Panc1 (cell line): ENCODE measurements around the gene PRKCB. TPM values are rescaled to one million over a fixed set of nuclear protein-coding genes. Genes with fewer than 3 reads are reported as not detected.

Source experiments
- ATAC-seq: fragments of 200-7000 bp; cut with Tn5 transposase; 2 replicates; pipeline ENCODE4 v1.9.1; 2020; ENCODE audit warnings: mild to moderate bottlenecking, moderate library complexity
- BruUV-seq: library from RNA; stranded (reverse); fragments of 400-500 nt; replicated peaks from 2 replicates; lab custom pipeline; 2021; lab: Mats Ljungman, UMichigan
- CTCF ChIA-PET: fragments of 300-600 bp; sonication (Branson Sonifier 250); formaldehyde crosslinking; loops from one replicate; lab custom pipeline; 2022; ENCODE audit warnings: antibody characterized with exemption; lab: Charles Lee
- POLR2A ChIA-PET: fragments of 300-600 bp; sonication (Branson Sonifier 250); formaldehyde crosslinking; loops from one replicate; lab custom pipeline; 2022; ENCODE audit warnings: antibody characterized with exemption; lab: Charles Lee
- DNase-seq: peaks from one replicate; pipeline ENCODE4 v3.0.0-alpha.2; 2010; ENCODE audit warnings: low read depth, low spot score
- H3K27ac ChIP-seq: 2 replicates; pipeline ENCODE4 v1.5.1; 2011; ENCODE audit warnings: mild to moderate bottlenecking, low read length, inconsistent platforms
- H3K27me3 ChIP-seq: fragments of 200-500 bp; sonication (Bioruptor generic); 2 replicates; pipeline ENCODE4 v1.6.0; 2014; ENCODE audit warnings: low read length, inconsistent platforms; ENCODE audit not compliant: control insufficient read depth, insufficient read depth
- H3K36me3 ChIP-seq: fragments of 200-500 bp; sonication (Bioruptor generic); 2 replicates; pipeline ENCODE4 v1.5.1; 2014; ENCODE audit warnings: inconsistent platforms, mild to moderate bottlenecking, low read length, moderate library complexity; ENCODE audit not compliant: control insufficient read depth, insufficient read depth
- H3K4me1 ChIP-seq: 2 replicates; pipeline ENCODE4 v1.5.1; 2011; ENCODE audit warnings: inconsistent platforms, mild to moderate bottlenecking, low read length, moderate library complexity; ENCODE audit not compliant: control insufficient read depth, insufficient read depth
- H3K4me3 ChIP-seq, 2 experiments: 2 replicates each; pipeline ENCODE4 v1.5.1; 2011 to 2012; ENCODE audit warnings: low read depth in 2 of 2, low read length in 2 of 2, mild to moderate bottlenecking in 2 of 2, inconsistent platforms in 1 of 2, moderate library complexity in 1 of 2
- H3K9me3 ChIP-seq: fragments of 200-500 bp; sonication (Bioruptor generic); 2 replicates; pipeline ENCODE4 v1.5.1; 2014; ENCODE audit warnings: low read depth, mild to moderate bottlenecking, inconsistent platforms, low read length, moderate library complexity; ENCODE audit not compliant: control insufficient read depth, insufficient read depth
- POLR2AphosphoS5 ChIP-seq: IDR thresholded peaks from 2 replicates; pipeline ENCODE4 v1.6.1; 2012; ENCODE audit warnings: mild to moderate bottlenecking, low read depth, low read length, moderate library complexity
- REST ChIP-seq, 2 experiments: IDR thresholded peaks; 2 replicates each; pipeline ENCODE4 v1.6.1; 2011 to 2012; ENCODE audit warnings: low read depth in 2 of 2, control low read depth in 1 of 2, low read length in 1 of 2, mild to moderate bottlenecking in 1 of 2, moderate library complexity in 1 of 2; ENCODE audit not compliant: insufficient read depth in 1 of 2
- SIN3A ChIP-seq: IDR thresholded peaks from 2 replicates; pipeline ENCODE4 v1.6.1; 2012; ENCODE audit warnings: low read depth, mild to moderate bottlenecking, low read length, moderate library complexity, borderline replicate concordance; ENCODE audit not compliant: insufficient read depth
- TCF7L2 ChIP-seq: IDR thresholded peaks from 2 replicates; pipeline ENCODE4 v1.6.1; 2011; ENCODE audit warnings: mild to moderate bottlenecking, low read depth, low read length, inconsistent platforms
- in situ Hi-C: cut with HindIII; loops from 2 replicates; pipeline ENCODE4 v1.10.0; 2016; ENCODE audit warnings: low sequenced_read_pairs, low pct_unique_long_range_greater_than_20kb
- intact Hi-C: fragments of 100-400 bp; cut with micrococcal nuclease; formaldehyde crosslinking; loops from one replicate; pipeline ENCODE4 v1.10.0; 2022; ENCODE audit not compliant: unreplicated experiment
- total RNA-seq: library from RNA; stranded (reverse); gene quantifications from one replicate; pipeline ENCODE4 v1.2.1, GENCODE V29; 2021; ENCODE audit not compliant: unreplicated experiment
- TF ChIP-seq, protein P1 (sequence below): fragments of 450-650 bp; IDR thresholded peaks from 2 replicates; pipeline ENCODE4 v1.5.1; 2017; ENCODE audit warnings: mild to moderate bottlenecking

The PRKCB gene
- total RNA-seq, 1 experiment from 2014 or later, result 0.41 TPM

DNA sequence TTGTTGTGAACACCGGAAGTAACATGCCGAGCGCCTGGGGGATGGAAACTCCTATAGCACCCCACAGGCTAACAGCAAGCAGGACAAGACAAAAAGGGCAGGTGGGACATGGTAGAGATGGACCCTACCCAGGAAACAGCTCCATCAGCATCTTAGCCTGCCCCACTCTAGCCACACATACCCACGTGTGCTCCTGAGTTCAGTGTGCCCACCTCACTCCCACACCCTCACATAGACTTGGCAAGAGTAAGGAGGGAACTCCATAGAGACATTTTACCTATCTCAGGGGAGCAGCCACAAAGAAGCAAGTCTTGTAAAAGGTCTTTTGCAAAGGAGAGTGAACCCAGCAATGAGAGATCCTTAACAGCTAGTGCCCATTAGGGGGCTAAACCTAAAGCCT, 382.5 kb downstream of the PRKCB start:
- in situ Hi-C loops, result no loop called here
- TF ChIP-seq, protein P1, sequence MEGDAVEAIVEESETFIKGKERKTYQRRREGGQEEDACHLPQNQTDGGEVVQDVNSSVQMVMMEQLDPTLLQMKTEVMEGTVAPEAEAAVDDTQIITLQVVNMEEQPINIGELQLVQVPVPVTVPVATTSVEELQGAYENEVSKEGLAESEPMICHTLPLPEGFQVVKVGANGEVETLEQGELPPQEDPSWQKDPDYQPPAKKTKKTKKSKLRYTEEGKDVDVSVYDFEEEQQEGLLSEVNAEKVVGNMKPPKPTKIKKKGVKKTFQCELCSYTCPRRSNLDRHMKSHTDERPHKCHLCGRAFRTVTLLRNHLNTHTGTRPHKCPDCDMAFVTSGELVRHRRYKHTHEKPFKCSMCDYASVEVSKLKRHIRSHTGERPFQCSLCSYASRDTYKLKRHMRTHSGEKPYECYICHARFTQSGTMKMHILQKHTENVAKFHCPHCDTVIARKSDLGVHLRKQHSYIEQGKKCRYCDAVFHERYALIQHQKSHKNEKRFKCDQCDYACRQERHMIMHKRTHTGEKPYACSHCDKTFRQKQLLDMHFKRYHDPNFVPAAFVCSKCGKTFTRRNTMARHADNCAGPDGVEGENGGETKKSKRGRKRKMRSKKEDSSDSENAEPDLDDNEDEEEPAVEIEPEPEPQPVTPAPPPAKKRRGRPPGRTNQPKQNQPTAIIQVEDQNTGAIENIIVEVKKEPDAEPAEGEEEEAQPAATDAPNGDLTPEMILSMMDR, result no peak
- TF ChIP-seq TCF7L2 (no peak), POLR2AphosphoS5 (no peak), REST (IDR thresholded peaks at IDR 0.05; ENCODE audit: insufficient read depth in 1 of 2, low read depth in 2 of 2, low read length in 1 of 2) (no peak), SIN3A (no peak)
- CTCF ChIA-PET, result no interaction called here

GRCh38 chr16:24221219-24221618, 385.4 kb downstream of the PRKCB start:
- ATAC-seq (no peak), DNase-seq (no peak)
- CTCF ChIA-PET, result no interaction called here
- H3K36me3 ChIP-seq, result no peaks in the 10 kb centered on the region
- in situ Hi-C loops, result no loop called here
- intact Hi-C loops, result no loop called here
- BruUV-seq, result no TSS peak
- TF ChIP-seq SIN3A, result no peak
- TF ChIP-seq POLR2AphosphoS5, result no peak
- TF ChIP-seq, protein P1, result no peak
- TF ChIP-seq TCF7L2, result no peak
- no peak for TF ChIP-seq REST (IDR thresholded peaks at IDR 0.05; ENCODE audit: insufficient read depth in 1 of 2, low read depth in 2 of 2, low read length in 1 of 2)
- H3K9me3 ChIP-seq, result no peaks in the 10 kb centered on the region
- H3K27me3 ChIP-seq, result peaks cover 5% of the 10 kb centered on the region
- no peak overlapping the region for H3K4me3 ChIP-seq
- POLR2A ChIA-PET, result no interaction called here
- no peak overlapping the region for H3K27ac ChIP-seq
- H3K4me1 ChIP-seq, result no peaks in the 10 kb centered on the region

More for the DNA sequence above, 382.5 kb downstream of the PRKCB start:
- BruUV-seq, result no TSS peak
- Histone ChIP-seq H3K27ac (no peak overlapping the region), H3K4me1 (no peaks in the 10 kb centered on the region), H3K4me3 (no peak overlapping the region), H3K9me3 (no peaks in the 10 kb centered on the region), H3K27me3 (peaks cover 13% of the 10 kb centered on the region), H3K36me3 (no peaks in the 10 kb centered on the region)
- intact Hi-C loops, result no loop called here
- POLR2A ChIA-PET, result no interaction called here
- ATAC-seq (no peak), DNase-seq (no peak)
